H1 (cell line): ENCODE measurements around the gene PHKG2. TPM values are rescaled to one million over a fixed set of nuclear protein-coding genes. Genes with fewer than 3 reads are reported as not detected.

Experiments
- CTCF ChIA-PET: fragments of 300-600 bp; sonication (Branson Sonifier 250); formaldehyde crosslinking; loops from one replicate; lab custom pipeline; 2021; ENCODE audit not compliant: partially characterized antibody; lab: Charles Lee
- POLR2A ChIA-PET: fragments of 300-600 bp; sonication (Branson Sonifier 250); formaldehyde crosslinking; loops from one replicate; lab custom pipeline; 2021; ENCODE audit warnings: inconsistent platforms; ENCODE audit not compliant: partially characterized antibody; lab: Charles Lee
- DNase-seq, 2 experiments: peaks; one replicate each; pipeline versions ENCODE4 v3.0.0 to v3.0.0-alpha.2; 2010 to 2022; ENCODE audit warnings: low spot score in 2 of 2, low read depth in 1 of 2, mixed read lengths in 1 of 2
- FAIRE-seq: peaks from 2 replicates; lab custom pipeline; 2011; peaks lifted over from hg19 to GRCh38; lab: Jason Lieb, UNC
- H2AFZ ChIP-seq: 2 replicates; pipeline ENCODE4 v1.8.1; 2012; ENCODE audit warnings: low read length, inconsistent platforms
- H2AK5ac ChIP-seq: 2 replicates; pipeline ENCODE4 v1.6.1; 2013; ENCODE audit warnings: low read depth, low read length
- H2BK120ac ChIP-seq: replicated peaks from 2 replicates; pipeline ENCODE3; 2013; ENCODE audit warnings: low read depth, low read length, inconsistent platforms
- H2BK12ac ChIP-seq: 2 replicates; pipeline ENCODE4 v1.6.1; 2013; ENCODE audit warnings: low read depth, low read length
- H2BK15ac ChIP-seq: 2 replicates; pipeline ENCODE4 v1.6.1; 2013; ENCODE audit warnings: low read length
- H2BK20ac ChIP-seq: 2 replicates; pipeline ENCODE4 v1.6.1; 2013; ENCODE audit warnings: low read length
- H2BK5ac ChIP-seq: 2 replicates; pipeline ENCODE4 v1.6.1; 2013; ENCODE audit warnings: low read depth, low read length
- H3K14ac ChIP-seq: 2 replicates; pipeline ENCODE4 v1.6.1; 2013; ENCODE audit warnings: inconsistent platforms; ENCODE audit not compliant: insufficient read length
- H3K18ac ChIP-seq: 2 replicates; pipeline ENCODE4 v1.6.1; 2013; ENCODE audit warnings: low read length; ENCODE audit errors: extremely low read depth
- H3K23ac ChIP-seq: 2 replicates; pipeline ENCODE4 v1.6.1; 2013; ENCODE audit warnings: inconsistent platforms; ENCODE audit not compliant: insufficient read length
- H3K23me2 ChIP-seq: 2 replicates; pipeline ENCODE4 v1.6.1; 2013; ENCODE audit warnings: low read depth, low read length
- H3K27ac ChIP-seq: 2 replicates; pipeline ENCODE4 v1.6.1; 2011; ENCODE audit warnings: low read depth, low read length, inconsistent platforms
- H3K27me3 ChIP-seq, 4 experiments: replicated peaks in 1 of 4; 1 replicate in 1 of 4; 2 replicates in 3 of 4; pipeline versions ENCODE4 v1.6.1 to v1.8.1; 2011 to 2013; ENCODE audit warnings: low read length in 3 of 4, mild to moderate bottlenecking in 3 of 4, inconsistent platforms in 2 of 4, mixed read lengths in 2 of 4, moderate library complexity in 1 of 4; ENCODE audit not compliant: control insufficient read depth in 3 of 4, insufficient read depth in 3 of 4; ENCODE audit errors: extremely low read depth in 1 of 4
- H3K36me3 ChIP-seq, 4 experiments: 2 replicates each; pipeline versions ENCODE4 v1.6.1 to v1.8.1; 2011 to 2013; ENCODE audit warnings: mild to moderate bottlenecking in 4 of 4, low read length in 3 of 4, moderate library complexity in 2 of 4, control low read depth in 1 of 4, inconsistent platforms in 1 of 4; ENCODE audit not compliant: insufficient read depth in 4 of 4, control insufficient read depth in 2 of 4
- H3K4ac ChIP-seq: replicated peaks from 2 replicates; pipeline ENCODE3; 2013; ENCODE audit warnings: low read length, low read depth, mixed read lengths, inconsistent platforms; ENCODE audit not compliant: insufficient read length
- H3K4me1 ChIP-seq, 4 experiments: replicated peaks in 1 of 4; 1 replicate in 1 of 4; 2 replicates in 3 of 4; pipeline versions ENCODE4 v1.6.1 to v1.8.1; 2011 to 2013; ENCODE audit warnings: low read length in 3 of 4, inconsistent platforms in 2 of 4, mixed read lengths in 1 of 4; ENCODE audit not compliant: insufficient read depth in 4 of 4, control insufficient read depth in 3 of 4
- H3K4me2 ChIP-seq, 2 experiments: 2 replicates each; pipeline versions ENCODE4 v1.6.1 to v1.8.1; 2011 to 2013; ENCODE audit warnings: low read depth in 2 of 2, low read length in 2 of 2, control low read depth in 1 of 2, inconsistent platforms in 1 of 2, mild to moderate bottlenecking in 1 of 2; ENCODE audit not compliant: insufficient read depth in 1 of 2
- H3K4me3 ChIP-seq, 4 experiments: fragments of 200-600, 300-600 bp in 1 of 4; sonication (generic), shearing (Covaris generic), sonication (Bioruptor Twin) in 1 of 4; 2 replicates each; pipeline versions ENCODE4 v1.5.1 to v1.8.1; 2011 to 2016; ENCODE audit warnings: low read length in 4 of 4, low read depth in 3 of 4, control low read depth in 2 of 4, inconsistent platforms in 2 of 4, mild to moderate bottlenecking in 2 of 4, mixed read lengths in 1 of 4, moderate library complexity in 1 of 4; ENCODE audit not compliant: insufficient read depth in 2 of 4; ENCODE audit errors: extremely low read depth in 1 of 4
- H3K56ac ChIP-seq: replicated peaks from 2 replicates; pipeline ENCODE3; 2013; ENCODE audit warnings: low read depth, mild to moderate bottlenecking, mixed read lengths, low read length, inconsistent platforms; ENCODE audit not compliant: insufficient read length
- H3K79me1 ChIP-seq: 2 replicates; pipeline ENCODE4 v1.6.1; 2013; ENCODE audit warnings: low read depth, low read length, control low read depth
- H3K79me2 ChIP-seq, 2 experiments: 2 replicates each; pipeline versions ENCODE4 v1.6.1 to v1.8.1; 2012 to 2013; ENCODE audit warnings: low read length in 2 of 2, mild to moderate bottlenecking in 2 of 2, inconsistent platforms in 1 of 2; ENCODE audit not compliant: insufficient read depth in 2 of 2, control insufficient read depth in 1 of 2
- H3K9ac ChIP-seq, 4 experiments: replicated peaks in 1 of 4; 1 replicate in 1 of 4; 2 replicates in 3 of 4; pipeline versions ENCODE4 v1.6.1 to v1.8.1; 2011 to 2013; ENCODE audit warnings: low read depth in 3 of 4, low read length in 3 of 4, control low read depth in 2 of 4, mild to moderate bottlenecking in 2 of 4, moderate library complexity in 2 of 4, inconsistent platforms in 1 of 4; ENCODE audit errors: extremely low read depth in 1 of 4
- H3K9me3 ChIP-seq, 2 experiments: 2 replicates each; pipeline versions ENCODE4 v1.6.1 to v1.8.1; 2012 to 2013; ENCODE audit warnings: mild to moderate bottlenecking in 2 of 2, moderate library complexity in 2 of 2, control low read depth in 1 of 2, inconsistent platforms in 1 of 2, low read depth in 1 of 2, low read length in 1 of 2, mixed read lengths in 1 of 2; ENCODE audit not compliant: insufficient read depth in 2 of 2
- H4K20me1 ChIP-seq, 2 experiments: replicated peaks in 1 of 2; 2 replicates each; pipeline versions ENCODE3 to v1.8.1; 2011 to 2013; ENCODE audit warnings: inconsistent platforms in 2 of 2, low read length in 2 of 2, mild to moderate bottlenecking in 1 of 2; ENCODE audit not compliant: insufficient read depth in 2 of 2, control insufficient read depth in 1 of 2
- H4K5ac ChIP-seq: 2 replicates; pipeline ENCODE4 v1.6.1; 2013; ENCODE audit warnings: low read length, low read depth, mixed read lengths, inconsistent platforms; ENCODE audit not compliant: insufficient read length
- H4K8ac ChIP-seq: 2 replicates; pipeline ENCODE4 v1.8.0; 2013; ENCODE audit warnings: mild to moderate bottlenecking, moderate library complexity, low read length, inconsistent platforms; ENCODE audit not compliant: insufficient read depth; ENCODE audit errors: extremely low read depth
- H4K91ac ChIP-seq: replicated peaks from 2 replicates; pipeline ENCODE3; 2013; ENCODE audit warnings: low read length, mixed read lengths, inconsistent platforms; ENCODE audit not compliant: insufficient read length
- ASH2L ChIP-seq: fragments of 200-600, 300-600 bp; sonication (generic); IDR thresholded peaks from one replicate; pipeline ENCODE4 v1.7.1; 2017; ENCODE audit warnings: low read length
- ATF3 ChIP-seq: IDR thresholded peaks from 2 replicates; pipeline ENCODE4 v1.6.1; 2011; ENCODE audit warnings: low read depth, mild to moderate bottlenecking, low read length; ENCODE audit not compliant: insufficient read depth
- BACH1 ChIP-seq: IDR thresholded peaks from 2 replicates; pipeline ENCODE4 v1.6.1; 2012; ENCODE audit warnings: low read length, improper control_type of control experiment
- BRCA1 ChIP-seq: IDR thresholded peaks from 2 replicates; pipeline ENCODE4 v1.6.1; 2012; ENCODE audit warnings: low read depth, low read length, improper control_type of control experiment
- CBX5 ChIP-seq: fragments of 300-800, 300-1000 bp; sonication (generic); IDR thresholded peaks from 2 replicates; pipeline ENCODE4 v1.7.1; 2016; ENCODE audit warnings: antibody characterized with exemption, low read length, low read depth
- CHD2 ChIP-seq: IDR thresholded peaks from 2 replicates; pipeline ENCODE4 v1.6.1; 2012; ENCODE audit warnings: low read length, improper control_type of control experiment
- CREB1 ChIP-seq: IDR thresholded peaks from 2 replicates; pipeline ENCODE4 v1.6.1; 2012; ENCODE audit warnings: inconsistent platforms
- FOSL1 ChIP-seq: IDR thresholded peaks from 2 replicates; pipeline ENCODE4 v1.6.1; 2011; ENCODE audit warnings: mild to moderate bottlenecking, low read depth, low read length, moderate library complexity; ENCODE audit not compliant: insufficient read depth
- GTF2F1 ChIP-seq: IDR thresholded peaks from 2 replicates; pipeline ENCODE4 v1.6.1; 2012; ENCODE audit warnings: low read depth, low read length, improper control_type of control experiment, borderline replicate concordance
- NRF1 ChIP-seq: IDR thresholded peaks from 2 replicates; pipeline ENCODE4 v1.6.1; 2011; ENCODE audit warnings: mild to moderate bottlenecking, low read depth, low read length, improper control_type of control experiment
- POU5F1 ChIP-seq: IDR thresholded peaks from 2 replicates; pipeline ENCODE4 v1.6.1; 2011; ENCODE audit warnings: low read depth, mild to moderate bottlenecking, low read length, moderate library complexity
- RAD21 ChIP-seq, 2 experiments: IDR thresholded peaks in 1 of 2; conservative IDR thresholded peaks in 1 of 2; 2 replicates each; pipeline ENCODE4 v1.6.1; 2011; ENCODE audit warnings: low read depth in 2 of 2, low read length in 2 of 2, improper control_type of control experiment in 1 of 2, inconsistent platforms in 1 of 2, mild to moderate bottlenecking in 1 of 2, moderate library complexity in 1 of 2
- YY1 ChIP-seq: IDR thresholded peaks from 2 replicates; pipeline ENCODE4 v1.6.1; 2011; ENCODE audit warnings: low read depth, mild to moderate bottlenecking, low read length
- WGBS, 2 experiments: shearing (Covaris generic) in 1 of 2; methylation state at CpG; one replicate each; pipeline versions ENCODE4 v1.1.6 to v1.1.7; 2013 to 2015; ENCODE audit warnings: low lambda C conversion rate in 2 of 2, mixed read lengths in 2 of 2, inconsistent platforms in 1 of 2, low coverage in 1 of 2, missing lambda C conversion rate in 1 of 2; ENCODE audit not compliant: insufficient replicate concordance in 2 of 2, insufficient coverage in 1 of 2, insufficient read length in 1 of 2; ENCODE audit errors: extremely low coverage in 1 of 2, missing lambda C conversion rate in 1 of 2; 5-methylcytosine and 5-hydroxymethylcytosine counted together
- polyA plus RNA-seq, 7 experiments: library from polyadenylated mRNA; depleted of rRNA in 3 of 7; stranded (reverse) in 5 of 7; unstranded in 2 of 7; fragments of >200 nt in 5 of 7; fragments of 200-250 nt in 2 of 7; gene quantifications; 1 replicate in 5 of 7; 2 replicates in 1 of 7; 4 replicates in 1 of 7; pipeline versions ENCODE4 v1.2.1 to v1.2.3, GENCODE V29; 2011 to 2013; ENCODE audit warnings: missing spikeins in 2 of 7, mixed read lengths in 2 of 7
- total RNA-seq: library from RNA; stranded (reverse); fragmentation: NEBNext Ultra II Directional; extraction: Animal tissue kit (Norgen Biotek cat#: 25700); gene quantifications from 2 replicates; pipeline ENCODE4 v1.2.1, GENCODE V29; 2021

PHKG2 gene
- total and polyA plus RNA-seq, 2 of the 8 experiments (the other 6 are each of a cell fraction or from before 2014, with no cell fraction given): 36.0 to 53.4 TPM

- H2AFZ ChIP-seq: no peak overlapping the region
- TF ChIP-seq FOSL1 (no peak), ATF3 (no peak), GTF2F1 (no peak), POU5F1 (no peak), CHD2 (no peak), NRF1 (no peak), BRCA1 (no peak), ASH2L (no peak), YY1 (no peak), CBX5 (no peak), BACH1 (no peak), CREB1 (no peak), RAD21 (IDR thresholded peaks at IDR 0.05 in 1 of 2, conservative IDR thresholded peaks at IDR 0.05 in 1 of 2; ENCODE audit: low read depth in 2 of 2, low read length in 2 of 2) (no peak)
Observed at GRCh38 chr16:30760001-30760559, 11.9 kb downstream of the PHKG2 start.

More at GRCh38 chr16:30760001-30760559, 11.9 kb downstream of the PHKG2 start:
- H3K4me1 ChIP-seq: peaks cover 0 to 11% (median 2%) of the 10 kb centered on the region in 4 experiments; a peak in 4 of 7 replicates
- H4K5ac ChIP-seq: no peak overlapping the region
- no peak overlapping the region for H4K91ac ChIP-seq
- DNase-seq: no peak
- no peak overlapping the region for H2BK5ac ChIP-seq
- H3K9ac ChIP-seq: no peak overlapping the region
- H3K56ac ChIP-seq: no peak overlapping the region
- H3K18ac ChIP-seq: no peak overlapping the region
- H3K79me1 ChIP-seq: peaks cover 3% of the 10 kb centered on the region; the same call in 1 of the 2 replicates
- H3K14ac ChIP-seq: no peak overlapping the region
- no peak overlapping the region for H4K8ac ChIP-seq
- H3K4ac ChIP-seq: no peak overlapping the region
- no peak overlapping the region for H2BK15ac ChIP-seq
- H3K4me2 ChIP-seq: peak overlapping the region in 1 of 2 experiments; percentile 68; a peak in 1 of 4 replicates
- no peaks in the 10 kb centered on the region for H3K9me3 ChIP-seq
- H3K27ac ChIP-seq: no peak overlapping the region
- ChIA-PET POLR2A (interaction anchor here (0.6 to 9.0 kb wide), 11 partner anchors 9 to 366 kb away, joined by 3 to 92 read pairs (median 4); partner anchors contain the start of gene PHKG2), CTCF (interaction anchor here (0.8 to 1.8 kb wide), 5 partner anchors 9 to 182 kb away, joined by 3 to 6 read pairs (median 5); partner anchors contain the start of gene PHKG2)
- no peak overlapping the region for H2BK120ac ChIP-seq
- peaks cover 14% of the 10 kb centered on the region for H3K23me2 ChIP-seq
- no peak for FAIRE-seq
- peaks cover 7 to 27% (median 17%) of the 10 kb centered on the region in 4 experiments for H3K36me3 ChIP-seq
- H2AK5ac ChIP-seq: no peak overlapping the region
- no peak overlapping the region for H2BK12ac ChIP-seq
- H3K27me3 ChIP-seq: no peaks in the 10 kb centered on the region; a peak in 1 of 7 replicates
- 86% methylated on average over 7 of the region's 7 CpGs; no CpG with 5 or more reads in 1 of the 2 experiments for WGBS, 2 experiments
- no peak overlapping the region for H3K4me3 ChIP-seq
- H3K23ac ChIP-seq: no peak overlapping the region
- H3K79me2 ChIP-seq: peaks cover 4 to 20% of the 10 kb centered on the region in 2 experiments; a peak in 2 of 4 replicates
- H2BK20ac ChIP-seq: no peak overlapping the region
- H4K20me1 ChIP-seq: peaks cover 5 to 10% of the 10 kb centered on the region in 2 experiments
